ENCODE measurements around the gene RASGRP4. TPM values are rescaled to one million over a fixed set of nuclear protein-coding genes. Genes with fewer than 3 reads are reported as not detected.

RASGRP4 gene
- total RNA-seq, 1 donor from 2014 or later, result not detected

- Histone ChIP-seq H3K4me1 (ENCODE audit: insufficient read depth, low read length) (peaks cover 4% of the 10 kb centered on the region), H3K9me3 (ENCODE audit: insufficient read depth, low read depth, low read length) (no peaks in the 10 kb centered on the region), H2AFZ (ENCODE audit: low read depth, low read length) (no peak overlapping the region), H3K4me3 (ENCODE audit: insufficient read depth, low read depth, low read length) (no peak overlapping the region), H3K27me3 (ENCODE audit: insufficient read depth, low read length) (no peaks in the 10 kb centered on the region), H3K79me2 (ENCODE audit: insufficient read depth, low read length) (peaks cover 8% of the 10 kb centered on the region), H3K9ac (ENCODE audit: low read length) (no peak overlapping the region), H3K4me2 (ENCODE audit: low read length) (no peak overlapping the region), H3K36me3 (ENCODE audit: insufficient read depth, low read length) (no peaks in the 10 kb centered on the region), H4K20me1 (ENCODE audit: insufficient read depth, low read length) (peaks cover 16% of the 10 kb centered on the region), H3K27ac (ENCODE audit: low read depth, low read length) (no peak overlapping the region)
- FAIRE-seq (no peak), DNase-seq (ENCODE audit: low read depth) (no peak)
- Mint-ChIP-seq H3K4me1 (ENCODE audit: low read depth, unreplicated experiment) (peaks cover 16% of the 10 kb centered on the region), H3K27me3 (ENCODE audit: low read depth, unreplicated experiment) (peaks cover 7% of the 10 kb centered on the region), H3K9me3 (ENCODE audit: unreplicated experiment) (peaks cover 3% of the 10 kb centered on the region), H3K4me3 (ENCODE audit: unreplicated experiment) (no peak overlapping the region), H3K27ac (ENCODE audit: unreplicated experiment) (peak overlapping the region; percentile 95), H3K36me3 (ENCODE audit: low read depth, unreplicated experiment) (peaks cover 10% of the 10 kb centered on the region)
- TF ChIP-seq CTCF (IDR thresholded peaks at IDR 0.05; ENCODE audit: insufficient read depth, low read depth, low read length) (no peak), EZH2 (IDR thresholded peaks at IDR 0.05; ENCODE audit: insufficient read depth, low read length) (no peak)
Measured at GRCh38 chr19:38400361-38400760, 25.7 kb downstream of the RASGRP4 start.

- no peak for TF ChIP-seq CTCF (IDR thresholded peaks at IDR 0.05; ENCODE audit: insufficient read depth, low read depth, low read length)
- TF ChIP-seq EZH2 (IDR thresholded peaks at IDR 0.05; ENCODE audit: insufficient read depth, low read length), result no peak
- Mint-ChIP-seq H3K27me3 (ENCODE audit: low read depth, unreplicated experiment) (peaks cover 9% of the 10 kb centered on the region), H3K36me3 (ENCODE audit: low read depth, unreplicated experiment) (peaks cover 11% of the 10 kb centered on the region)
Measured at GRCh38 chr19:38399537-38399936, 26.5 kb downstream of the RASGRP4 start.

GRCh38 chr19:38399081-38399480 is 26.9 kb downstream of the RASGRP4 start:
- Mint-ChIP-seq H3K27me3 (ENCODE audit: low read depth, unreplicated experiment) (peaks cover 9% of the 10 kb centered on the region), H3K4me1 (ENCODE audit: low read depth, unreplicated experiment) (peaks cover 16% of the 10 kb centered on the region), H3K9me3 (ENCODE audit: unreplicated experiment) (peaks cover 3% of the 10 kb centered on the region), H3K36me3 (ENCODE audit: low read depth, unreplicated experiment) (peaks cover 13% of the 10 kb centered on the region), H3K27ac (ENCODE audit: unreplicated experiment) (no peak overlapping the region), H3K4me3 (ENCODE audit: unreplicated experiment) (no peak overlapping the region)
- H3K9me3 ChIP-seq (ENCODE audit: insufficient read depth, low read depth, low read length), result no peaks in the 10 kb centered on the region
- H3K79me2 ChIP-seq (ENCODE audit: insufficient read depth, low read length), result peaks cover 5% of the 10 kb centered on the region
- no peak overlapping the region for H3K4me3 ChIP-seq (ENCODE audit: insufficient read depth, low read depth, low read length)
- H3K9ac ChIP-seq (ENCODE audit: low read length), result no peak overlapping the region
- peaks cover 25% of the 10 kb centered on the region for H4K20me1 ChIP-seq (ENCODE audit: insufficient read depth, low read length)
- no peak overlapping the region for H3K4me2 ChIP-seq (ENCODE audit: low read length)
- H2AFZ ChIP-seq (ENCODE audit: low read depth, low read length), result no peak overlapping the region
- H3K27ac ChIP-seq (ENCODE audit: low read depth, low read length), result no peak overlapping the region
- peaks cover 4% of the 10 kb centered on the region for H3K4me1 ChIP-seq (ENCODE audit: insufficient read depth, low read length)
- TF ChIP-seq EZH2 (IDR thresholded peaks at IDR 0.05; ENCODE audit: insufficient read depth, low read length), result no peak
- TF ChIP-seq CTCF (IDR thresholded peaks at IDR 0.05; ENCODE audit: insufficient read depth, low read depth, low read length), result no peak
- FAIRE-seq (no peak), DNase-seq (ENCODE audit: low read depth) (no peak)
- H3K27me3 ChIP-seq (ENCODE audit: insufficient read depth, low read length), result no peaks in the 10 kb centered on the region
- no peaks in the 10 kb centered on the region for H3K36me3 ChIP-seq (ENCODE audit: insufficient read depth, low read length)

More at GRCh38 chr19:38399537-38399936, 26.5 kb downstream of the RASGRP4 start:
- Histone ChIP-seq H2AFZ (ENCODE audit: low read depth, low read length) (no peak overlapping the region), H3K4me2 (ENCODE audit: low read length) (no peak overlapping the region), H4K20me1 (ENCODE audit: insufficient read depth, low read length) (peaks cover 22% of the 10 kb centered on the region), H3K79me2 (ENCODE audit: insufficient read depth, low read length) (peaks cover 8% of the 10 kb centered on the region), H3K27me3 (ENCODE audit: insufficient read depth, low read length) (no peaks in the 10 kb centered on the region), H3K9ac (ENCODE audit: low read length) (no peak overlapping the region), H3K4me1 (ENCODE audit: insufficient read depth, low read length) (peaks cover 4% of the 10 kb centered on the region), H3K4me3 (ENCODE audit: insufficient read depth, low read depth, low read length) (no peak overlapping the region), H3K36me3 (ENCODE audit: insufficient read depth, low read length) (no peaks in the 10 kb centered on the region), H3K27ac (ENCODE audit: low read depth, low read length) (no peak overlapping the region), H3K9me3 (ENCODE audit: insufficient read depth, low read depth, low read length) (no peaks in the 10 kb centered on the region)
- H3K9me3 Mint-ChIP-seq (ENCODE audit: unreplicated experiment), result peaks cover 3% of the 10 kb centered on the region
- H3K4me1 Mint-ChIP-seq (ENCODE audit: low read depth, unreplicated experiment), result peaks cover 16% of the 10 kb centered on the region
- no peak for DNase-seq (ENCODE audit: low read depth)
- FAIRE-seq, result no peak
- H3K4me3 Mint-ChIP-seq (ENCODE audit: unreplicated experiment), result no peak overlapping the region
- no peak overlapping the region for H3K27ac Mint-ChIP-seq (ENCODE audit: unreplicated experiment)
